Stimulated activated CD4-positive, alpha-beta T cell treated with anti-CD3 and anti-CD28 coated beads, Interleukin-4, amount 100 ng/mL, for 24 hours (primary cell): ENCODE measurements around the gene PARD3.

Experiments used
- DNase-seq: peaks from one replicate; pipeline ENCODE4 v3.0.0-alpha.2; 2020

Gene PARD3

GRCh38 chr10:34606890-34607289 lies 208.2 kb downstream of the PARD3 start:
- DNase-seq = no peak

GRCh38 chr10:34602478-34602877 lies 212.6 kb downstream of the PARD3 start:
- no peak for DNase-seq

GRCh38 chr10:34601691-34602090 lies 213.4 kb downstream of the PARD3 start:
- DNase-seq = no peak

GRCh38 chr10:34599026-34599795 lies 215.9 kb downstream of the PARD3 start:
- DNase-seq = no peak

- no peak for DNase-seq
These were observed 218.7 kb downstream of the PARD3 start for GRCh38 chr10:34596351-34596750.

DNA sequence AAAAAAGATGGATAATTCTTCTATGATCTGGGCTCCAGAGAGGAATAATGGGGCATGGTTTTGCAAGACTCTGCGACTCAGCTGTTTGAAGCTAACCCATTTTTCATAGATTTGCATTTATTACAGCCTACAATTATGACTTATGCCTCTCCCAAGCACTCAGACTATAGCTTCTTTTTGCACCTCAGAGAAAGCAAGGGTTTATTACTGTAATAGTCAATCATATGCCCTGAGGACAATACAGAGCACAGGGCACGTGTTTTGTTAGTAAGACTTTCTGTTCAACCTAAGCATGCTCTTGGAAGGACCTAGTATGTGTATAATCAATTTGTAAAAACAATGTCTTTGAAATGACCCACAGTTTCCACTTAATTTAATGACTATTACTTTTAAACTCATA lies 221.2 kb downstream of the PARD3 start:
- no peak for DNase-seq

DNA sequence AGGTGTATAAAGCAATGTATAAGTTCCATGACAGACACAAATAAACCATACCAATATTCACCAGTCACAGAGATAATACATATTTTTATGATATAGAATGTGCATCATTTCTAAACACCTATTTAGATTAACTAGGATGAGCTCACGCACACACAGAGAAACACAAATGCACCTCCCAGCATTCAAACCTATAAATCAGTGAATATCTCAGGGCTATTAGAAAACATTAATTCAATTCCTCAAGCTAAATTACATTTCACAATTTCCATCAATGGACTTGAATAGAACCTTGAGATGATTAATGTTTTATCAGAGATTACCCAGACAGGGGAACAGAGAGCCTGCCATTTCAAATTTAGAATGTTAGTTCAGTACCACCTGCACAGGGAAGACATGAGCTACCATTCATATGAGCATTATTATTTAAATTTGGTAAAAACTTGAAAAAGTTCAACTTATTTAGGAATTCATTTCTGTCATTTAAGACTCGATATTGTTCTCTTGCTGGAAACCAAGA lies 221.7 kb downstream of the PARD3 start:
- no peak for DNase-seq

- DNase-seq = no peak
These were observed 224.3 kb downstream of the PARD3 start for GRCh38 chr10:34590793-34591192.

GRCh38 chr10:34589275-34589674 lies 225.8 kb downstream of the PARD3 start:
- DNase-seq = no peak

GRCh38 chr10:34587680-34588019 lies 227.4 kb downstream of the PARD3 start:
- no peak for DNase-seq

GRCh38 chr10:34587002-34587679 lies 228.0 kb downstream of the PARD3 start:
- no peak for DNase-seq

- DNase-seq = no peak
These were observed 229.5 kb downstream of the PARD3 start for GRCh38 chr10:34585422-34586112.

DNA sequence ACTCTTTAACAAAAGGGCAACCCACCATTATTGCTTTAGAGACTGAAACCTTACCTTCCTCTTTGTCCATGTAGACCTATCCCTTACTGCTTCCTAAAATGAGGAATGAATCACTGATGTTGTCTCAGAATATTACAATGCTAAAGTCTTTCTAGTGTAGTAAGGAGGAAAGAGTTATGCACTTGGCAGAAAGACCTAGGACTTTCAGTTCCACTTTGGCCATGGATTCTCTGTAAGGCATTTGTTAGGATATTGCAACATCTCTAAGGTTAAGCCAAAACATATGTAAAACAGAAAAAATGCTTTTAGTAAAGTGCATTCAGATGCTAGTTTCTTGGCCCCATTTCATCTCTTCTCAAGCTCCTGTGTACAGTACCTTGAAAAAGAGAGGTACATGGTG lies 230.9 kb downstream of the PARD3 start:
- DNase-seq = no peak

DNA sequence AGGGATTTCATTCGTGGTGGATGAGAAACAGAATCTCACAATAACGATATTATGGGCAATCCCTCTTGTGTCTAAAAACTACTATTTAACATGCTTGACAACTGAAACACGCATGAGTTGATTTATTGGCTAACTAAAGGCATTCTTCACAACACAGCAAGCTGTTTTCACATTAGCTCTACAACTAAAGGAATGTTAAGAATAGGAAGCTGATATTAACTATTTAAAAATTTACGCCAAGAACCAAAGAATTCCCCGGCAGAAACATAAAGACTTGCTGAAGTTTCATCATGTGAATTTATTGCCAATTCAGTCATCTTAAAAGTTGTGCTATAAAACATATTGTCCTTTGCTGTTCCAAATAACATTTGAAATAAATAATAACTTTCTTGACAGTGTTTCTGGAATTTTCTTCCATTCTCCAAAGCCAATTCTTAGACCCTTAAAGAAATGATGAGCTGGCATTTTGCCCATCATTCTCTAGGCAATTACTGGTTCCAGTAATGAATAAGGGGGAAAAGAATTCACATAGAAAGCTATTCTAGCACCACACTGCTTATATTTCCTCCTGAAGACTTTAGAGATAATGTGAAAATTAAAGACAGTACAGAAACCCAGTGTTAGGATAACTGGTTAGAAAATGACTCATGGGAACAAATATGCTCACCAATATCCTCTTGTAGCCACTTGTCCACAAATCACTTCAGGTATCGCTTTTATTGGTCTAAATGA lies 233.1 kb downstream of the PARD3 start:
- no peak for DNase-seq

DNA sequence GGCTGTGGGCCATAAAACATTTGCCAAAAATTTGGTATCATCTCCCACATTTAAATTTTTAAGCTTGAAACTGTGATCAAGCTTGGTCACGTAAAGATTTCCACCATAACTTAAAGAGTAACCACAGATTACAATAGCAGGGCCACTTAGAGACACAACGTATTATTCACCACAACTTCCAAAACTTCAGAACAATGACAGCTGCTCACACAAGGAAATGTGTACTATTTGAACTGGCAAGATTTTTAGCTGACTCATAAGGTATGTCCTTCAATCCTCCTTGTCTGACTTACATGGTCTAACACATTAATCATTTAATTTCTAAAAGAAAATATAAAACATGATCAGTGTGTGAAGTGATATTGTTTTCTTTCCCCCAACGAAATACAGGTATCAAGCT lies 234.5 kb downstream of the PARD3 start:
- DNase-seq = no peak

GRCh38 chr10:34580214-34580613 lies 234.9 kb downstream of the PARD3 start:
- no peak for DNase-seq

DNA sequence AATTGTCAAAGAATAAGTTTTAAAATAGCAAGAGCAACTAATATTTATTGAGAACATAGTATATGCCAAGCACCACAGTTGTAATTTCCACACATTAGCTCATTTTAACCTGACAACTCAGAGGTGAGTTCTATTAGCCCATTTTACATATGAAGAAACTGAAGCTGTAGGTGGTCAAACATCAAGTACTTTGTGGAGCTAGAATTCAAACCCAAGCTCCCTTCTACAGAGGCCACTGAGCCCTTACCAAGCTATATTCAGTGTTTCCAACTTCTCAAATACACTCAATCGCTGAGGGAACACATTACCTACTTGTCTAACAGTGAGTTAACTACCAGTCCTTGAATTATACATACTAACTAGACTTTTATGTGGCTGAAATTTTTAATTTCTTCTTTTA lies 236.6 kb downstream of the PARD3 start:
- no peak for DNase-seq

- no peak for DNase-seq
These were observed 238.3 kb downstream of the PARD3 start for GRCh38 chr10:34576797-34577196.

GRCh38 chr10:34575882-34576281 lies 239.2 kb downstream of the PARD3 start:
- no peak for DNase-seq

- no peak for DNase-seq
These were observed 240.7 kb downstream of the PARD3 start for GRCh38 chr10:34574353-34574934.

GRCh38 chr10:34570887-34571286 lies 244.2 kb downstream of the PARD3 start:
- no peak for DNase-seq

DNA sequence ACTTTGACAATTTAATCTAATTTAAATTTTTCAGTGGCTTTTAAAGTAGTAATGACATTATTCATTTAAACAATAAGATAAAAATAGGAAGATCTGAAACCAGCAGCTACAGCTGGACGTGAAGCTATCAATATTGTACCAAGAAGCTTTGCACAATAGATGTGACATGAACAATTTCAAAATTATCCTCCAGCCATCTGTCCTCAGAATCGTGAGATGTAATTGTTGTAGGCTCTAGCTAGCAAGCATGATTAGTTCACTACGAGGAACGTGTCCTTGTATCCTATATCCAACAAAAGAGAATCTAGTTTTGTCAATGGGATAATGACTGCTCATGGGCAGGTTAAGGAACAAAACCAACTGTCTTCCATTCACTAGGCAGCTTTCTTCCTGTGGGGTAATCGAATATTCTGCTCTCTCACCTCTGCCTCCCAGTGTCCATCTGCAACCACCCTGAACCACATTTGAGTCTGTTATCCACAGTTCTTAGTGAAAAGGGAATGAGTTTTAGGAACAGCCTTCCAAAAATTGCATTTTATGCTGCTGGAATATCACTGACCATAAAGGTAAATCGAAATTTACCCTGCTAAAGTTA lies 247.3 kb downstream of the PARD3 start:
- DNase-seq = no peak
